IPS DF 19.7 (cell line): ENCODE measurements around the gene C16orf74.

Experiments used
- DNase-seq: peaks from one replicate; pipeline ENCODE4 v3.0.0-alpha.2; 2013; ENCODE audit warnings: low read depth, low spot score

Gene C16orf74

GRCh38 chr16:85750827-85751697 lies at the start of gene C16orf74:
Gene C16orf74, minus strand, starts transcription at chr16:85751096. Its CDS starts 15,879 bp downstream, at chr16:85735217.
- DNase-seq: no peak

GRCh38 chr16:85800321-85800669 lies 49.4 kb upstream of the C16orf74 start:
- DNase-seq: no peak

- DNase-seq: peak; percentile 64
Measured at GRCh38 chr16:85799497-85800320, 48.8 kb upstream of the C16orf74 start, which contains the start of the genes COX4I1 and EMC8. Gene COX4I1, plus strand, starts transcription at chr16:85799695. Its CDS starts 1,511 bp downstream, at chr16:85801206. Gene EMC8, minus strand, starts transcription at chr16:85799544. Its CDS starts 249 bp downstream, at chr16:85799295.

- DNase-seq: no peak
Measured at GRCh38 chr16:85798901-85799496, 48.1 kb upstream of the C16orf74 start.

GRCh38 chr16:85798283-85798776 lies 47.4 kb upstream of the C16orf74 start:
- DNase-seq: no peak

- DNase-seq: no peak
Measured at GRCh38 chr16:85796599-85796998, 45.7 kb upstream of the C16orf74 start.

- no peak for DNase-seq
Measured at GRCh38 chr16:85796152-85796551, 45.3 kb upstream of the C16orf74 start.

GRCh38 chr16:85794696-85795095 lies 43.8 kb upstream of the C16orf74 start:
- DNase-seq: no peak

GRCh38 chr16:85793662-85794298 lies 42.9 kb upstream of the C16orf74 start:
- no peak for DNase-seq

- DNase-seq: no peak
Measured at GRCh38 chr16:85789773-85790172, 38.9 kb upstream of the C16orf74 start.

- DNase-seq: no peak
Measured at GRCh38 chr16:85788819-85789218, 37.9 kb upstream of the C16orf74 start.

- no peak for DNase-seq
Measured at GRCh38 chr16:85785927-85786326, 35.0 kb upstream of the C16orf74 start.

GRCh38 chr16:85784813-85785212 lies 33.9 kb upstream of the C16orf74 start:
- DNase-seq: no peak

- no peak for DNase-seq
Measured at GRCh38 chr16:85783441-85783840, 32.5 kb upstream of the C16orf74 start.

- DNase-seq: no peak
Measured at GRCh38 chr16:85782451-85782850, 31.6 kb upstream of the C16orf74 start.

GRCh38 chr16:85781695-85782370 lies 30.9 kb upstream of the C16orf74 start:
- no peak for DNase-seq

- no peak for DNase-seq
Measured at GRCh38 chr16:85781156-85781555, 30.3 kb upstream of the C16orf74 start.

- DNase-seq: no peak
Measured at GRCh38 chr16:85780281-85780680, 29.4 kb upstream of the C16orf74 start.

GRCh38 chr16:85778873-85779272 lies 28.0 kb upstream of the C16orf74 start:
- DNase-seq: no peak

- no peak for DNase-seq
Measured at GRCh38 chr16:85777583-85778310, 26.9 kb upstream of the C16orf74 start.
